Astrocyte of the hippocampus (primary cell): Measurements from ENCODE around the gene SMC4.
"Not testable (repeated sequence)": the region's sequence is repeated elsewhere in the genome, so short reads cannot be mapped to it uniquely, and the experiment has no call there.

ENCODE experiments used
- DNase-seq: peaks from one replicate; pipeline ENCODE4 v3.0.0; 2011; ENCODE audit warnings: low read depth, low spot score

SMC4 gene

DNA sequence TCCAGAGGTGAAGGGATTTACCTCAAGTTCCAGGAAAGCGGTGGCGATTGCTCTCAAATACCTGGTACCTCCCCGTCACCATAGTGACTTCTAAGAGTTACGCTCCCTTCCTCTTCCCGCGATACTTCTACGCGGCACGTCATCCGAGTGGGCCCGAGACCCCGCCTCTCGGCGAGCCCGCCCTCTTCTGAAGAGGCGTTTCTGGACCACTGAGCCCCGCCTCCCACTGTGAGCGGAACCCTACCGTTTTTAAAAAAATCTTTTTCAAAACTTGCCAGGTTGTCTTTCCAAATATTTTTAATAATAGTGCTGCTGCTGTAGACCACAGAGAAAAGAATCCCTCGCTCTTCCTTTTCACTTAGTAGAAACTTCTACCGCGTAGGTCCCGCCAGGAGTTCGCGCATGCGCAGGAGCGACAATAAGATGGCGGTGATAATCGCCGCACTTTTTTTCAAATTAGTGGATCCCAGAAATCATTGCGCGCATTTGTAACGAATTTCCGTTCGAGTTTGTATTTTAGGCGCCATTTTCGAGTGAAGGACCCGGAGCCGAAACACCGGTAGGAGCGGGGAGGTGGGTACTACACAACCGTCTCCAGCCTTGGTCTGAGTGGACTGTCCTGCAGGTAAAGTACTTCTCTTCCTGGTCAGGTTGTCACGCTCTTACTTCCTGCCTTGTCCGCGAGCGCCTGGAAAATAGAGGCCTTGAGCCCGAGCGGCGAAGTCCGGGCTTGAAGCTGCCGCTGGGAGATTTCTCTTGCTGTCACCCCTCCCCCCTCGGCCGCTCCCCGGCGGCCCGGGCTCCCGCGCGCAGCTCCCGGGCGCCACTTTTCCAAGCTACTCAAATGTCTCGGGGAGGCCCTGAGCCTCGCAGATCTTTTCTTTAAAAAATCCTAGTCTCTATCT, at the start of gene SMC4, which contains the start of gene IFT80:
Gene SMC4 (plus strand): TSS at position 526 of the 905 bp plus-strand sequence. CDS start 1,177 bp downstream, outside the sequence.
Gene IFT80 (minus strand): TSS at position 101 of the 905 bp plus-strand sequence. CDS start 14,625 bp downstream, outside the sequence.
- peak; percentile 98 for DNase-seq

DNA sequence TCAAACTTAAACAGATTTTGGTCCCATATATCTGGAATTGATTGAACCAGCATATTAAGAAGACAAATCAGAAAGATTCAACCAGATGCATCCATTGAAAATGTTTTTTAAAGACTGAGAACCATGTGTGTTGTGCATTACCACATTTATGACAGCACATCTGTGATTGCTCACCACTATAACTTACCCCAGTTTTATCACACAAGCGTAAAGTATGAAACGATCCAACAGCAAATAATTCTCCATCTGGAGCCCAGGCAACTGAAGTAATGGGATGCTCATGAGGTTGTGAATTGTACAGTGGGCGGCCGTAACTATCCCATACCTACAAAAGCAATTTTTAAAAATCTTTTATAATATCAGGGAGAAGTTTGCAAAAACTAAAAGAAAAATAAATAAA, 43.6 kb upstream of the SMC4 start:
- no peak for DNase-seq

DNA sequence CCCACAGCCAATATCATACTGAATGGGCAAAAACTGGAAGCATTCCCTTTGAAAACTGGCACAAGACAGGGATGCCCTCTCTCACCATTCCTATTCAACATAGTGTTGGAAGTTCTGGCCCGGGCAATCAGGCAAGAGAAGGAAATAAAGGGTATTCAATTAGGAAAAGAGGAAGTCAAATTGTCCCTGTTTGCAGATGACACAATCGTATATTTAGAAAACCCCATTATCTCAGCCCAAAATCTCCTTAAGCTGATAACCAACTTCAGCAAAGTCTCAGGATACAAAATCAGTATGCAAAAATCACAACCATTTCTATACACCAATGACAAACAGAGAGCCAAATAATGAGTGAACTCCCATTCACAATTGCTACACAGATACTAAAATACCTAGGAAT, 36.6 kb upstream of the SMC4 start:
- DNase-seq, result not testable (repeated sequence)

DNA sequence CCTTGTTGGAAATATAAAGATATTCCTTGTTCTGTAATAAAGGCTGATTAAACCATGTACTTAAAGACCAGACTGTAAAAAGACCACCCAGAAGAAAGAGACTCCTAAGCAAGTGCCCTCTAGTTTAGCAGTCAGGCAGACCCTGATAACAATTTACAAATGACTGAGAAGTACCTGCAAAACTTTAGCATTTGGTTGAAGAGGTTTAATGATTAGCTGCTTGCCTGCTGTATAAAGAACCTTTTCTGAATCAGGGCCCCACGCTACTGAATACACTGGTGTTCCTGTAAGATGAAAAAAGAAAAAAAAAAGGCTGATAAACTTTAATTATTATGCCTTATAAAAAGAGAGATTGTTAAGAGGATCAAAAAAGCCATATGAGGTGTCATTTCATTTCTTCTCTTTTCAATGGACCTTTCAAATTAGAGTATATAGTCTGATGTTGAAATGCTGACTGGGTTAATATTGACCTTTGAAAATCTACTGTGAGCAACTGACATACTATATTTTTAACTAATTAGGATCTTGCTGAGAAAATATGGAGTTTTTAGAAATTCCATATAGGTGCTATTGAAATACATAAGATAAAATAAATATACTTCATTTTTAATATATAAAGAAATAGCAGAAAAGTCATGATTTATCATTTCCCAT, 33.5 kb upstream of the SMC4 start:
- DNase-seq, result no peak

DNA sequence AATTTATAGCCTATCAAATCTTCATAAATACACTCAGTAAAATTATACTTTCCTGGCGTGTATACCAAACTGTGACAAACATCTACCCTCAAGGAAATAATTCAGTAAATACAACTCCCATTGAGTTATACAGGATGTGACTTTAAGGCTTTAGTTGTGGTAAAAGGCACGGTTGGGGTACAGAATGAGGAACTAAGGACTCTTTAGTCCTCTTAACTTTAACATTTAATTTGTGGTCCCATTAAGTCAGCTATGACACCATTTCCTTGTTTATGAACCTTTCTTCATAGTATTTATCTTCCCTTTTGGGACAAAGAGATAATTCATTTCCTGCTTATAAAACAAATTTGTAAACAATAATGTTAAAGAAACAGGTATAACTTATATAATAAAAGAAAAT, 30.6 kb upstream of the SMC4 start:
- DNase-seq, result no peak

DNA sequence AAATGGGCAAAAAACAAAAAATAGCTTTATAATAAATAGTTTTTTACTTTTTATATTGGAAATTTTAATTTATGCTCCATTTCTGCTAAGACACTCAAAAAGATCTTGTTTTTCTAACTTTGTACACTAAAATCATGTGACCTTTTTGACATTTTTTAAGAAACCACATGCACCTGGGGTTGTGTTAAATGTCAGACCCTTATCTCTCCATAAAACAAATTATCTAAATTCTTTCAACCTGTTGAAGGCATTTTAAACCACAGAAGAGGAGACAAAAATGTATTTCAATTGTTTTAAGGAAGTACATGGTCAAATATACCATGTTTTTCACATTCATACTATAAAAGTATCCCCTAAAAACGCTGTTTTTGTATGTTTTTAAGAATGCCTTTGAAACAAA, 29.7 kb upstream of the SMC4 start:
- no peak for DNase-seq

DNA sequence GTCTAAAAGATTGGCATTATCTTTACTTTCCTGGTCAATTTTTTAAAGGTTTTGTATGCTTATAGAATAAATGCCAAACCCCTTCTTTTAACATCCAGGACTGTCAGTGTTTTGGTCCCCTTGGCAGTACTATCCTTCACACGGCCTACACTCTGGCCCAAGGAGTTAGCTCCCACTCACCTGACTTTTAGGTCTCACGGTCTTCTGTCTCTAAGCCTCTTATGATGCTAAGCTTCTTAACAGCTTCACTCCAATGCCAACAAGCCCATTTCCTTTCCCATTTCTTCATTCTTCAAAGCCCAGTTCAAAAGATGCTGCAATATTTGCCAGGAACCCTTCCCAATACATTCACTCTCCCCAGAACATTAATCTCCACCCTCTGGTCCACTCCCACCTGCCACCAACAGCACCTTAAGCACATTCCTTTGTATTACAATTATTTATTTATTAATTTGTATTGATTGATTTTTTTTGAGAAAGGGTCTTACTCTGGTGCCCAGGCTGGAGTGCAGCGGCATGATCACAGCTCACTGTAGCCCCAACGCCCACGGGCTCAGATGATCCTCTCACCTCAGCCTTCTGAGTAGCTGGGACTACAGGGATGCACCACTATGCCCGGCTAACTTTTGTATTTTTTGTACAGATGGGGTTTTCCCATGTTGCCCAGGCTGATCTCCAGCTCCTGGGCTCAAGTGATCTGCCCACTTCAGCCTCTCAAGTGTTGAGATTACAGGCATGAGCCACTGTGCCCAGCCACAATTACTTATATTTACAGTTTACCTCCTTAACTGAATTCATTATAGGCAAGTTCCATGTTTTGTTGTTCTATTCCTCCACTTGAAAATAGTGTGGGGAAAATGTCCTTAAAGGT, 28.2 kb upstream of the SMC4 start:
- DNase-seq, result no peak

DNA sequence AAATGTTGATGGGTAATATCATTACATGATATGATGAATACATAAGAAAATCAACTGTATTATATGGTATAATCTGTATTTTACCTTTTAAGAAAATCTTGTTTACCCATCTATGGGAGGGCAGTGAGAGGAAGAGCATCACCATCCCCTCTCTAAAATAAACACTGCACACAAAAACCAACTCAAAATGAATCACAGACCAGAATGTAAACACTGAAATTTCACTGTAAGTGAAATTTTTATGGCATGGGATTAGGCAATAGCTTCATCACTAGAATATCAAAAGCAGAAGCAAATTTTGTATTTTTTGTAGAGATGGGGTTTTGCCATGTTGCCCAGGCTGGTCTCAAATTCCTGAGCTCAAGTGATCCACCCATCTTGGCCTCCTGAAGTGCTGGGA, 26.7 kb upstream of the SMC4 start:
- peak; percentile 7 for DNase-seq

DNA sequence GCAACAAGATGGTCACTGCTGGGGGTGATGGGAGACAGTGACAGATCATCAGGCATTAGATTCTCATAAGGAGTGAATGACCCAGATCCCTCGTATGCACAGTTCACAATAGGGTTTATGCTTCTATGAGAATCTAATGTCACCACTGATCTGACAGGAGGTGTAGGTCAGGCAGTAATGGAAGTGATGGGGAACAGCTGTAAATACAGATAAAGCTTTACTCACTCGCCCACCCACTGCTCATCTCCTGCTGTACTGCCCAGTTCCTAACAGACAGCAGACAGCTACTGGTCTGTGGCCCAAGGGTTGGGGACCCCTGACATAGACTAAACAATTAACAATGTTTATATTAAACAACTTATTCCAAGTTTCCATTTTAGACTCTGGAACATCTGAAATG, 25.8 kb upstream of the SMC4 start:
- no peak for DNase-seq

DNA sequence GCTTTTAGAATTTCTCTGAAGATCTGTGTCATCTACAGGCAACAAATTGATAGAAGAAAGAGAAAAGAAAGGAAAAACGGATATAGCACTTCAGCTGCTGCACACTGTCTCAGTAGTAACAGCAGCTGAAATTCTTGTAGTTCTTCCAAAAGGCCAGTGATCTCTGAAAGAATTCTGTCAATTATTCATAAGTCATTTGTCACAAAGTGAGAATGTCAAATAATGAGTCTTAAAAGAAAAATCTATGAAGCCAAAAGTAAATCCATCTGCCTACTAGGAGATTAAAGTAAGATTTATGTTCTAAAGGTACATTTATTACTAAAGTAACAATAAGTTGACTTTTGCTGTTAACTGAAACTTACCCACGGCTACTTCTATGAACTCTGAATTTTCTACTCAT, 25.0 kb upstream of the SMC4 start:
- DNase-seq, result peak; percentile 7

DNA sequence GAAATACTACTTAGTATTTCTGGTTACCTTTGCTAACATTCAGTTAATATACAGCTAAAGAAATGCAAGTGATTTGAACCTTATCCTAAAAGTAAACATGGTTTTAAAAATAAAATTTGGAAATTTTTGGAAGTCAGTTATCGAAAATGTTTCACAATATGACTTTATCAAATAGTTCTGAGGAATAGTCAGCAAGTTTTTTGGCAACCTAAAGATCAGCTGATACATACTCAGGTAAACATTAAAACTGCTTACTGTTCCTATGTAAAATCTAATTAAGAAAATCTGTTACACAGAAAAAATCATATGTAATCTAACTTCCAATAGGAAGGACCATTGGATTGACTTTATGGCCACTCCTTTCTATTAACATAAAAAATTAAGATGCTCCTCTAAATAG, 24.5 kb upstream of the SMC4 start:
- DNase-seq, result no peak

DNA sequence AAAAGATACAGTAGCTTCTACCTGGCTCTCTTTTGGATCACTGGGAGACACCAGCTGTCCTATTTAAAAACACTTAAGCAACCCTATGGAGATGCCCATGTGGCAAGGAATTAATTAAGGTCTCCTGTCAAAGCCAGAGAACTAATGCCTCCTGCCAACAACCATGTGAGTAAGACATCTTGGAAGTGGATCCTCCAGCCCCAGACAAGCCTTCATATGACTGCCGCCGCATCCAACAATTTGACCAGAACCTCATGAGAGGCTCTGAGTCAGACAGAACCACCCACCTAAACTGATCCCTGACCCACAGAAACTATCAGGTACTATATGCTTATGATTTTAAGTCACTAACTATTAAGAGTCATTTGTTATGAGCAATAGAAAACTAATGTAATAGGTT, 22.8 kb upstream of the SMC4 start:
- DNase-seq, result peak; percentile 5

DNA sequence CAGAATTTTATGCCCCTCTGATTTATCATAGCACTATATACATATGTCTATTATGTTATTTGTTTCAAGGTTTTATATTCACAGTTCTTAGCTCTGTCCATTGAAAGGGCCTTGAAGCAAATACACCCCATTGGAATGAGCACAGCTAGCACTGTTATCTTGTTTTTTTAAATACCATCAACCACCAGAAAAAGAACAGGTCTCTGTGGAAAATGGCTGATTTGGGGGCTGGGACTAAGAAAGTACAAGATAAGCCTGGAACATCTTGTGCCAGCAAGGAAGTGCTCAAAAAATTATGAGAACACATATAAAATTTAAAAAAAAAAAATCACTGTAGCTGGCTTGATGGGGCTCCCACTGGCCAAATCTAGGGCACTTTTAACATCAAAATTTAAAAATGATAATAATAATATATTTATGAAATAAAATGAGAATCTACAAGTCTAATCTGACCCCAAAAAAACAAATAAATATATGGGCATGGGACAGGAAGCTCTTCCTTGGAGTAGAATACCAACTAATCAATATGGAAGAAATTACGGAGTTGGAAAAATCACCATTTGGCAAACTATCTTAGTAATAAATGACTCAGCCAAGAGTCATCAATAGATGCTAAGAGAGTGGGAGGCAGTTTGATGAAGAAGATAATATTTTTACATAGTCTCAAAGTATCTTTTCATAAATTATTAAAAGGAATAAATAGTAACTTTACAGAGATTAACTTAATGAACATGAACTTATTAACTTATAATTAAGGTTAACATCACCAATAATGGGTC, 20.9 kb upstream of the SMC4 start:
- peak; percentile 6 for DNase-seq

DNA sequence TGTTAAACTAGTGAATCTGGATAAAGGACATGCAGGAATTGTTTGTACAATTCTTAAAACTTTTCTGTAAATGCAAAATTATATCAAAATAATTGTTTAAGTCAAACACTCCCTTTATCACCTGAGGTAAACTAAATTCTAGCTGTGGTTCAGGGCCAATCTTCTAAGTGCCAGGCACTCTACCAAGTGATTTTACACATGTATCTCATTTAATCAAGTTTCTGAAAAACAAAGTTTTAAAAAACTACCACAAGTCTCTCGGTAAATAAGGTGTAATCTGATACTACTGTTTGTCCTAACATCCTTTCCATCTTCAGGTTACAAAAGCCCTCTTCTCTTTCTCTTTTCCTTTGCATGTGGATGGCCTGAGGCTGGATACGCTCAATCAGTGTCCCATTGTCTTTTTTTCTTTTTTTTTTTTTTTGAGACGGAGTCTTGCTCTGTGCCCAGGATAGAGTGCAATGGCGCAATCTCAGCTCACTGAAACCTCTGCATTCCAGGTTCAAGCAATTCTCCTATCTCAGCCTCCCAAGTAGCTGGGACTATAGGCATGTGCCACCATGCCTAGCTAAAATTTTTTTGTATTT, 19.7 kb upstream of the SMC4 start:
- DNase-seq, result no peak

DNA sequence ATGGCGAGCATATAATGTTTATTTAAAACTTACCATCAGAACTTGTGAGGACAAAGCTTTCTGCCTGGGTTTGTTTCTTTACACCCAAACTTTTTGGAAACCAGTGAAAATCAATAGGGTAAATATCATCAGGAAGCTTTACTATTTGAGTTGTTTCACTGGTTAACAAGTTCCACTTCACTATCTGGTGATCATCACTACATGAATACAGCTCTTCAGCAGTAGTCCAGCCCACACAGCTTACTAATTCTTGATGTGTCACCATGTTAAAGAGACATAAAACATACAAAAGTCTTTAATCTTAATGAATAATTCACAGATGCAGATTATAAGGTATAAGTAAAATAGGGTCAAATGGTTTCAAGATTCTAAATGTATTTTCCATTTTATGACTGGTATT, 18.0 kb upstream of the SMC4 start:
- peak; percentile 5 for DNase-seq

DNA sequence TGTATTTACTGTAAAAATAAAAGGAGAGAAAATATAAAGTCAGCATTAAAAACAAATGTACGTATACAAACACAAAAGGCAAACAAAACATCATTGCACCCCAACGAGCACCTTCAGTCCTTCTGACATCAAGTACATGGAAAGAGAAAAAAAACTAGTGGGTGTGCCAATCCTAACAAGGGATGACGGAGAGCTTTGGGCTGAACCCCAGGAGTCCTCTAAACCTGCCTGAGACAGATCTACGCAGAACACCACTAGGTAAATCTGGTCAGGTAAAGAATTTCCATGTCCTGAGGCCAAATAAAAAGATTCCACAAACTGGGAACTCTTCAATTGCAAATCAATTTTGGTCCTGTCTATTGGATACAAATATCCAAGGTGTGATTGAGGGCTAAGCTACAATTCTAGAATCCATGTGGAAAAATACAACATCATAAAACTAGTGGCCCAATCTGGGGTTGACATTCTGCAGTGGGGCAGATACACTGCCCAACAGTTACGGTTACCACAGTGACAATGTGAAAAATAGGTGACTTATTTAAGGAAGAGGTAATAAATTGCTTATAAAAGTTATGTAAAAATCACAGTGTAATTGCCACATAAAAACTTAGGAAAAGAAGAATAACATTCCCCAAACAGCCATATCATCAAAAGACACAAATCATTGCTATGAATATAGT, 14.7 kb upstream of the SMC4 start:
- no peak for DNase-seq

DNA sequence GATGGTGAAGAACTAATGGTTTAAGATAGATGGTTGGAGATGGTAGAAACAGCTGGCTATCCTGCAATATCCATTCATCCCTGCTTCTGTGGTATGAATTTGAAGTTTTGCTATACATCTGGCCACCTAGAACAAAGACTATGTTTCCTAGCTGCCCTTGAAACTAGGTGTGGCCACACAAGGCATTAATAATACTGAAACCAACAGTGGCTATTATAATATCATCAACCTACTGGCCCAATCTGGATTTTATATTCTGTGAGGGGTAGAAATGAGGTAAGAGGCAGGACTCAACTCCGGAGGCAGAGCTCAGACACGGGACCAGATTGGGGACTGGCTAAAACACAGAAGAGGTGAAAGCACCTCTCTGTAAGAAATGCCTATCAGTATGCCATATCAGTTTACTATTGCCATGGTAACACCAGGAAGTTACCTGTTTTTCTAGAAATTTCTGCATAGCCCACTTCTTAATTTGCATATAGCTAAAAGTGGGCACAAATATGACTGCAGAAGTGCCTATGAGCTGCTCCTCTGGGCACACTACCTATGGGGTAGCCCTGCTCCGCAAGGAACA, 8.8 kb upstream of the SMC4 start:
- no peak for DNase-seq

DNA sequence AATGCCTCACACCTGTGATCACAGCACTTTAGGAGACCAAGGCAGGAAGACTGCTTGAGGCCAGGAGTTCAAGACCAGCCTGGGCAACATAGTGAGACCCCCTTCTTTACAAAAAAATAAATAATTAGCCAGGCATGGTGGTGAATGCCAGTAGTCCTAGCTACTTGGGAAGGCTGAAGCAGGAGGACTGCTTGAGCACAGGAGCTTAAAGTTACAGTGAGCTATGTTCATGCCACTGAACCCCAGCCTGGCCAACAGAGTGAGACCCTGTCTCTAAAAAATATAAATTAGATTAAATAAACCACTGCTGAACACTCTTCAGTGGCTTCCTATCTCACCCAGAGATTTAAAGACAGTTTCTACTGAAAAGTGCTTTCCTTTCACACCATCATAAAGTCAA, 6.7 kb upstream of the SMC4 start:
- DNase-seq, result no peak

DNA sequence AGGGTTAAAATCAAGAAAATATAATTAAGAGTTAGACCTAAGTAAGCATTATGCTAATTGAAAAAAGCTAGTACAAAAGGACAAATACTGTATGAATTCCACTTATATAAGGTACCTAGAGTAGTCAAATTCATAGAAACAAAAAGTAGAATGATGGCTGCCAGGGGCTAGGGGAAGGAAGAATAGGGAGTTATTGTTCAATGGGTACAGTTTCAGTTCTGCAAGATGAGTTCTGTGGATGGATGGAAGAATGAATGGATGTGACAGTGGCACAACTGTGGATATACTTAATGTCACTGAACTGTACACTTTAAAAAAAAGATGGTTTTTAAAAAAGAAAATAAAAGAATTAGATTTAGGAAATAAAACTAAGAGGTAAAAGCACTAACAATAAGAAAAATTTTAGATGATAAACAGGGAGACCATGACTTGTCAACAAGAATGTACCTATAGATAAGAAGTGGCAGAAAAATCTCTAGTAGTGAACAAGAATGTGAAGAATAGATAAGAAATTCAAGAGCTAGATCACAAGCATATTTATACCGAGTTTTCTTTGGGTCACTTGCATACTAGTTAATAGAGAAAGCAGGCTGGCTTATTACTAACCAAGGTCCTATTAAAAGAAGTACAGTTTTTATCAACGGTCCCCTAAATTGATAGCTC, 6.0 kb upstream of the SMC4 start:
- DNase-seq, result no peak
